Nucleus accumbens (tissue), 56 donors: Measurements from ENCODE around the gene BNIP3.
"Not testable (repeated sequence)": the region's sequence is repeated elsewhere in the genome, so short reads cannot be mapped to it uniquely, and the experiment has no call there.

Source experiments
- DNase-seq, 56 donors: peaks; one replicate each; lab custom pipeline; 2025; lab: John Stamatoyannopoulos, UW

BNIP3 gene

DNA sequence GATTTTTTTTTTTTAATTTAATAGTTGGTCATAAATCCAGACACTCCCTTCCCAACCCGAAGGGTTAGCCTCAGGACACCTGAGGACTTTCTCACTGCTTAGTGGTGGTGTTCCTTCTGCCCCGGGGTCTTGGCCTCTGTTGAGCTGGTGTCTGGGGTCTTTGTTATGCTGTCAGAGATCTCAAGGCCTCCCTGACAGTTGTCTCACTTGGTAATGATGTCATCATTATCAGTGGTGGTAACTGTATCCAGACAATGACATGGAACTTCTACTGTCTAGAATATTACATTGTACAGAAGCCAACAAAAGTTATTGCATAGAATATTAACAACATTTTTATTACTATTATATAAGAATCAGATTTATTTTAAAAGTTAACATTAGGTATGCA, 48.0 kb downstream of the BNIP3 start:
- no peak for DNase-seq

DNA sequence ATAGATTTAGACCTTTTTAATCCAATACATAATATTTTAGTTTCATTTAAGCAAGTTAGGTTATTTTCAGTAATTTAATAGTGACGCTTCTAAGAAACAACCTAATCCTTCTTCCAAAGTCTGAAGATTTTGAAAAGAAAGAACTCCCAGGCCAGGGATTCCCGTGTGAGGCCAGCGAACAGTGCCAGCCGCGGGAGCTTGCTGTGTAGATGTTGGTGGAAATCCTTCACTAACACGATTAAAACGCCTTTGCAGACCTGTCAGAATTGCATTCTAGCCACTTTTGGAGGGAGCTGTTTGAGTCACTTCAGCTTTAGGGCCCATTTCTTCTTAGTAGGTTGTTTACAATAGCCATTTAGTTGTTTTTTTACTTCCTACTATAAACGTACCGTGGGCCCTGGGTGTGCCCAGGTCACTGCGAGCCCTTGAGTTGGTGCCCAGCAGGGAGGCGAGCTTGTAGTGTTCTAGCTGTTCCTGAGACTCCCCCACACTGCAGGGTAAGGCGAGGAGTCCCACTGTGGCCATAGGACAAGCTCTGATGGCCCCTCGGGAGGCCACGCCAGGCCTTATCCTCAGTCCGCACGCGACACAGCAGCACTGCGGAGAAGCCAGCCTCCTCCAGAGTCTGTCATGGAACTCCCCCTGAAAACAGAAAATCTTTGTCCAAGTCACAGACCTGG, 48.6 kb downstream of the BNIP3 start:
- DNase-seq = peak in 1 of 56 donors; percentile 12

DNA sequence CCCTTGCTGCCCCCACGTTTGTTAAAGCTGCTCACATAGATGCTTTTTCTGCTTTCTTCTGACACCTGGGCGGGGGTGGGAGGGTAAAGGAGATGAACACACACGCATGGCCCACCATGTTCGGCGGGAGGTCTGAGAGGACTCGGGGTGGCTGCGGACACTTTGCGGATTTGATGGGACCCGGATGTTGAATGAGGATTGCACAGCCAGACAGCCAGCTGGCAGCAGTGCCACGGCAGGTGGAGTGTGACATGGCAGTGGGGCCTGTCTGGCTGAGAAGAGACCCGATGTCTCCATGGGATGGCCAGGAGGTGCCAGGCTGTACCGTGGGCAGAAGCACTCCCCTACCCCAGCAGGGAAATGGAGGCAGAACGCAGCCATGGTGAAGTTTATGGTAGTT, 49.7 kb downstream of the BNIP3 start:
- no peak for DNase-seq

DNA sequence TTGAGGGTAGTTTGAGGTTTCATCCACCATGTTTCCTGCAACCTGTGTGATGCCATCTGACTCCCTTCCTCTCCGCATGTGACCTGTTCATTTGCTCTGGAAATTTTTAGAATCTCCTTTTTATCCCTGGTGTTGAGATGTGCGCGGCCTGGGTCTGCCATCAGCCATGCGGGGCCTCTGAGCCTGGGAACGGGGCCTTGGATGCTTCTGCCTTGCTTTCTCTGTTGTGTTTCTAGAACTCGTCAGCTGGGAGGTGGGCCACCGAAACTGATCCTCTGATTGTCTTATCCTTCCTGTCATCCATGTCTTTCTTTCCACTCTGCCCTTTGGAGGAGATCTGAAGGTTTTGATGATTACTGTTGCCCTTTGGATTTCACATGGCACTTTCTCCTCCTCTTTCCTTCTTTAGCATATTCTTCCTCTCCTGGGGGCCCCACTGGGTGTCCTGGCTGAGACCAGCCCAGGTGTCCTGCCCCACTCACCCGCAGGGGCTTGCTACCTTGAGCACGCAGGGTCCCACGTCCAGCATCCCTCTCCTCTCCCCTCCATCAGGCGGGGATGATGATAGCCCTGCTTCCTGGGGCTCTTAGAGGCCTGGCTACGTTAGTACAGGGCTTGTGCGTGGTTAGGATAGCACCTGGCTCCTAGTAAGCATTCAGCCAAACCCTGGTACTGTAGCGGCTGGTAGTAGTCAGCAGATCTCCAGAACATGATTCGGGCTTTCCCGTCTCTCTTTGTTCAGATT, 51.0 kb downstream of the BNIP3 start:
- DNase-seq = no peak

DNA sequence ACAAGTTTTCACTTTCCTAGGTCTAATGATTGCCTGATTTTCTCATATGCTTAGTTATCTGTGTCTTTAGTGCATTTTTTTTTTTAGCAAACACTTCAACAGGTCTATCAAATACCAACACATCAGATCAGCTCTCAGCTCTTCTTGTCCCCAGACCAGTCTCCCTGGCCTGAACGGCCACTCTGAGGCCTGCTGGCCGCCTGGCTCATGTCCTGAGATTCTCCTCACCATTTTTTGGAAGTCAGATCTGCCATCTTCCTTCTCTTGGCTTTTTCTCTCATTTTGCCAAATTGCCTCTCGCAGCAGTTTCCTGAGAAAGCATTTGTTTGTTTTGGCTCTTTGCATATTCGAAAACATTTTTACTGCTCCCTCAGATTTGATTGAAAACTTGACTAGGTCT, 51.6 kb downstream of the BNIP3 start:
- DNase-seq = no peak

DNA sequence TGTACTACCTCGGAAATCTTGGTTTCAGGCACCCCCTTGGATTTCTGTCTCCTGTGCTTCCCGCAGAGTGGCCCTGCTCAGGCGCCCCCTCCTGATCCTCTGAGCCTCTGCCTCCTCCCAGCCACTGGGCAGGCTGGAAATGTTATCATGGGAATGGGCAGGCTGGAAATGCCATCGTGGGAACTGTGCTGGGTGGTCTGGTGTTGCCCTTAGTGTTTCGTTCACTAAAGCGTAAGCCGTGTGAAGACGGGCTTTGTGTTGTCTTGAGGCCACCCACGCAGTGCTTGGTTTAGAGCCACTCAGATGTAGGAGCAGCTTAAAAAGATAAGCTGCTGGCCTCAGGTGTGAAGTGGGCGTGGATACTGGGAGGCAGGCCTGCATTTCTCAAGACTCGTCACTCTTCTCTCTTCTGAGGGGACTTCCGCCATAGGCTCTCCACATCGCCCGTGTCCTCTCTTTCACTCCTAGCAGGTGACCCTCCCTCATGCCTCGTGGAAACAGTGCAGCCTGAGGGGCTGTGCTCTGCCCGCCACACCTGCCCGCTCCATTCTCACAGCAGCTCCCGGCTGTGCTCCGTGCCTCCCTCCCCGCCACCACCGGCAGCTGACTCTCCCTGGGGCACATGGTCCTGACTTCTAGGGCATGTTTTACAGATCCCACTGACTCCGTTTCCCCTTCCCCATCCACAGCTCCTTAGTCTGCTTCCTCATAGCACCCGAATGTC, 52.4 kb downstream of the BNIP3 start:
- no peak for DNase-seq

DNA sequence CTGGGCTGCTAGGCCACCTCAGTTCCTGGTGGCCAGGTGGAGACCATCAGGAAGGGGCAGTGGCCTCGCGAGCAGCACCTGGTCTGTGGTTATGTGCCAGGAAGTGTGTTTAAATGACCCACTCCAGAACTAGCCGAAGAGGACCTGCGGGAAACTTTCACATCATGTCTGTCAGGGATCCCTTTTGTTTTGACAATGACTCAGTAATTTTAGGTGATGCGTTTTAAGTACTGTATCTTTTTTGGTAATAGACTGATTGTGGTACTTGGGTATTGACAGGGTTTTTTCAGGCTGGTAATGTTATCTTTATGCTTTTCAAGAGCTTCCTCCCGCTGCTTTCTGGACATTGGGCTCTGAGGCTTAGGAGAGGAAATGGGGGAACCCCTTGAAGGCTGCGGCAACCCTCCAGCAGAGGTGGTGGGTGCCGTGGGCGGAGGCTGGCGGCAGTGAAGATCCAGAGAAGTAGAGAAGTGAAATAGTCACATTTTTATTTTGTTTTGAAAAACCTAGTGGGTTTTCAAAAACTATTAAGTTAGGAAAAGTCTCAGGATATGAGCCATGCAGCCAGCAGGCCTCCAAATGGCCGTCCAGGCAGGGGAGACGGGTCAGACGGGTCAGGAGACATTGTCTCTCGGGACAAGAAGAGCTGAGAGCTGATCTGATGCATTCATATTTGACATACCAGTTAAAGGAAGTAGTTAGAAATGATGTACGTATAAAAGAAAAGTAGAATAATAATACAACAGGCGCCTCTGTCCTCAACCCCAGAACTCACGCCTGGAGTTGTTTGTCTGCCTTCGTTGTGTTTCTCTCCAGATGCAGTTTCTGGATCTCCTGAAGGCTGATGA, 53.3 kb downstream of the BNIP3 start:
- no peak for DNase-seq

DNA sequence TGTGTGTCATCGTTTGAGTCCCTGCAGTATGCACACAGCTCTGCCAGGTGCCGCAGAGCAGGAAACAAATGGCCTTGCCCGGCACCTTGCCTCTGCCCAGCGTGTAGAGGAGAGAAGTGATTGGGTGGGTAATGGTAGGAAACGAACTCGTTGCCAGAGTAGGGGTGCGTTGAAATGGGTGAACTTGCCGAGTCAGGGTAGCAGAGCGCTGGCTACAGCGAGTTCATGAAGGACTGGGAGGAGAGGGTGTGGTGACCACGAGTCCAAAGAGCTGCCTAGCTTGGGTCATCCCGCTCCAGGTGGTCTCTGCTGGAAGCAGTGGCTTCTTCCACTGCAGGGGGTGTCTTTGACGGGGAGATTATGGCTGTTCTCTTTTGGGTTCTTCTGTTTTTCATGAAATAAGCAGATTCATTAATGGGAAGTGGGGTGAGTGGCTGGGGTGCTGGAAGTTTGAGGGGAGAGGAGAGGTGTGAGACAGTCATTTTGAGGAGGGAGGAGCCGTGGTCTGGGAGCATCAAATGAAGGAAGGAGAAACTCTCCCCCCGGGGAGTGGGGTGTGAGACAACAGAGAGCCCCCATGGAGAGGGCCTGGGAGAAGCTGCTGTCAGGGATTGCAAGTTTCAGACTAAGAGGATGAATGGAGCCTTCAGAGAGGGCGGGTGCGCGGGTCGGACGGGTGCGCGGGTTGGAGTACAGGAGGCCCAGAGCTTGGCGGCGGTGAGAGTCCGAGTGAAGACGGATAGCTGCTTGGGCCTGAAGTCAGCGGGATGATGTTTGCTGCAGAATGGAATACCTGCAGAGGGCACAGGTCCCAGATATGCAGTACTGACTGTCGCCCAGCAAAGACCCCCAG, 54.8 kb downstream of the BNIP3 start:
- no peak for DNase-seq

DNA sequence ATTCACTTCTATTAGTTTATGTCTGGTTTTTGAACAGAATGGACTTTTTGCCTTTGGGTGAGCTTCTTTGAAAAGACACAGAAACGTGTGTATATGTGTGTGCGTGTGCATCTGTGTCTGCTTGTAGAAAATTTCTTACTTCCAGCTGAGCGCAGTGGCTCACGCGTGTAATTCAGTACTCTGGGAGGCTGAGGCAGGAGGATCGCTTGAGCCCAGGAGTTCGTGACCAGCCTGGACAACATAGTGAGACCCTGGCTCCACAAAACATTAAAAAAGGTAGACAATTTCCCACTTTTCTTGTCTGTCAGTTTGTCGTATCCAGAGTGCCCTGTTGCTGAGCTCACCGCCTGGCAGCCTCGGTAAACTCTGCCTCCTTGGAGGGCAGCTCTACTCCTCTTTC, 55.5 kb downstream of the BNIP3 start:
- no peak for DNase-seq

DNA sequence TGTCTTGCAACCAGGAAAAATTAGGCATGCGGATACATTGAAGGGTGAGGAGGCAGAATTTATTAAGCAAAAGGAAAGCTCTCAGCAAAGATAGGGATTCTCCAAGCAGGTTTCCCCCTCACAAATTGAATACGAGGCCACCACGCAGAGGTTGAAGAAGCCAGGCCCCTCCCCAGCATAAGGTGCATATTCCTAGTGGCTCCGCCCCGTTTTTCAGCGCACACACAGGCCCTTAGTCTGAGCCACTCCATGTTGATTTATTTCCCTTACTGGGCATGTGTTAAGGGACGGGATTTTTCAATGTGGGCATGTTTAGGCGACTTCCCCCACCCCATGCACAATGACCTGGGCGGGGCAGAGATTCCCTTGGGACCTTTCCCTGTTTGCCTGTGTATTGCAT, 56.0 kb downstream of the BNIP3 start:
- peak in 1 of 56 donors; percentile 14 for DNase-seq

DNA sequence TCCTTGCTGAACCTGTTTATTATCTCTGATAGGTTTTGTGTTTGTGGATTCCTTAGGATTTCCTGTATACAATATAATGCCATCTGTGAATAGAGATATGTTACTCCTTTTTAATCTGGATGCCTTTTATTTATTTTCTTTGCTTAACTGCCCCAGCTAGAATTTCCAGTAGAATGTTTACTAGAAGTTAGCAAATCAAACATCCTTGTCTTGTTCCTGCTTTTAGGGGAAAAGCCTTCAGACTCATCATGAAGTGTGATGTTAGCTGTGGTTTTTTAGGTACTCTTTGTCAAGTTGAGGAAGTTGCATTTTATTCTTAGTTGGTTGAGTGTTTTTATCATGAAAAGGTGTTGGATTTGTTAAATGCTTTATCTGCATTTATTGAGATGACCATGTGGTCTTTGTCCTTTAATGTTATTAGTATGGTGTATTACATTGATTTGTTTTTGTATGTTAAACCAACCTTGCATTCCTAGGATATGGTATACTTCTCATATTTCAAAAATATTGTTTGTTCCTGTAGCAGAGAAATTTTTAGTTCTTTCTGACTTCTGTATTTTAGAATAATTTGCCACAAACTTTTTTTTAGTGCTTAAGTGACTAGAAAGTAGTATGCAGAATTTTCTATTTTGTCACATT, 56.6 kb downstream of the BNIP3 start:
- no peak for DNase-seq

DNA sequence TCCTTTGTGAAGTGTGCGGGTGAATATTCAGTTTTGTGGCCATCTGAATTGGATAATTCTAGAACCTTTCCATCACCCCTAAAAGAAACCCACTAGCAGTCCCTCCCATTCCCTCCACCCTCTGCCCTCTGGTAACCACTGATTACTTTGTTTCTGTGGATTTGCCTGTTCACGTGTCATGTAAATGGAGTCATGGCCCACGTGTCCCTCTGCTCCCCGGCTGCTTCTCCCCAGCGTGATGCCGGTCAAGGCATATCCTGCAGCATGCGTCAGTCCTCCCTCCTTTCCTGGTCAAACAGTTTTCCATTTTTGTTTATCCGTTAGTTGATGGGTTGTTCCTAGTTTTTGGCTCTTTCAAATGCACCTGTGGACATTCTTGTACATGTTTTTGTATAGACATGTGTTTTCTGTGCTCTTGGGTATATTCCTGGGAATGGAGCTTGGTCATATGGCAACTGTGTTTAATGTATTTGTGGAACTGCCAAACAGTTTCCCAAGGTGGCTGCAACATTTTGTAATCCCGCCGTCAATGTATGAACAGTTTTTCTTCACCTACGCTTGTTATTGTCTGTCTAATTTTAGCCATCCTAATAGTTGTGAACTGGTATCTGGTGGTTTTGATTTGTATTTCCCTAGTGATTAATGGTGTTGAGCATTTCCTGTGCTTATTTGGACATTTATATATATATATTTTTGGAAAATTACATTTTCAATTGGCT, 58.5 kb downstream of the BNIP3 start:
- peak in 2 of 56 donors; percentile 8 to 19 for DNase-seq

DNA sequence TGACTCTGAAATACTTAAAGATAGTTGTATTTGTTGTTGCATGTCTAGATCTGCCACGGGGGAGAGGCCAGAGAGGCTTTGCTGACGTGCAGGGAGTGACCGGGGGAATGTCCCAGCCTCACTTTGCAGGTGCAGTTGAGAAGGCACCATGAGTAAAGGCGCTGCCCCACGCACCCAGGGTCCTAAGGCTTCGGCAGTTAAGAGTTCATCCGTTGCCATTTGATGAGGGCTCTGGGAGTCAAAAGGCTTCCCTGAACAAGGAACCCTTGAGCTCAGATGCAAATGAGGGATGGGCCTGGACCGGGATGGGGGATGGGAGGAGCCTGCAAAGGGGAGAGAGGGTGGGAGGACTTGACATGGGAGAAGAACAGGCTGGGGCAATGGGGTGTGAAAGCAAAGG, 60.5 kb downstream of the BNIP3 start:
- peak in 21 of 56 donors; percentile 7 to 56 (median 24) for DNase-seq

DNA sequence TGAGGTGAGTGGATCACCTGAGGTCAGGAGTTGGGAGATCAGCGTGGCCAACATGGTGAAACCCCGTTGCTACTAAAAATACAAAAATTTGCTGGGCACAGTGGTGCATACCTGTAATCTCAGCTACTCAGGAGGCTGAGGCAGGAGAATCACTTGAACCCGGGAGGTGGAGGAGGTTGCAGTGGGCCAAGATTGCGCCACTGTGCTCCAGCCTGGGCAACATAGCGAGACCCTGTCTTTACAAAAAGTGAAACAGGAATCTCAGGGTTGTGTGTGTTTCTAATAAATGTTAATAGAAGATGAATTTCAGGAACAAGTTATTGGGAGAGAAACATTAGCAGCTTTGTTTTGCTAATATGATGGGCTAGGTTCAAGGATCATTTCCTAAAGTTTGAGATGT, 61.0 kb downstream of the BNIP3 start:
- no peak for DNase-seq

DNA sequence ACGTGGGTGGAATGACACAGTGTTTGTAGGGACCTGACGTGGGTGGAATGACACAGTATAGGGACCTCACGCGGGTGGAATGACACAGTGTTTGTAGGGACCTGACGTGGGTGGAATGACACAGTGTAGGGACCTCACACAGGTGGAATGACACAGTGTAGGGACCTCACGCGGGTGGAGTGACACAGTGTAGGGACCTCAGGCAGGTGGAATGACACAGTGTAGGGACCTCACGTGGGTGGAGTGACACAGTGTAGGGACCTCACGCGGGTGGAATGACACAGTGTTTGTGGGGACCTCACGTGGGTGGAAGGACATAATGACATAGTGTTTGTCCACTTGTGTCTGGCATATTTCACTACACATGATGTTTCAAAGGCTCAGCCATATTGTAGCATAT, 61.6 kb downstream of the BNIP3 start:
- no peak for DNase-seq

DNA sequence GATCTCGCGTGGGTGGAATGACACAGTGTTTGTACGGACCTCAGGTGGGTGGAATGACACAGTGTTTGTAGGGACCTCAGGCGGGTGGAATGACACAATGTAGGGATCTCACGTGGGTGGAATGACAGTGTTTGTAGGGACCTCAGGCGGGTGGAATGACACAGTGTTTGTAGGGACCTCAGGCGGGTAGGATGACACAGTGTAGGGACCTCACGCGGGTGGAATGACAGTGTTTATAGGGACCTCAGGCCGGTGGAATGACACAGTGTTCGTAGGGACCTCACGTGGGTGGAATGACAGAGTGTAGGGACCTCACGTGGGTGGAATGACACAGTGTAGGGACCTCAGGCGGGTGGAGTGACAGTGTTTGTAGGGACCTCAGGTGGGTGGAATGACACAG, 62.3 kb downstream of the BNIP3 start:
- DNase-seq = not testable (repeated sequence)
